HEK293 (cell line): ENCODE data around the gene AHRR.
A peak's percentile ranks its signal among the peaks of the same experiment; 100 is the strongest.

Source experiments
- CTCF ChIA-PET: fragments of 350-600 bp; formaldehyde crosslinking; extraction: SDS; loops from one replicate; lab custom pipeline; 2021; ENCODE audit warnings: antibody characterized with exemption; lab: Yijun Ruan, JAX
- POLR2A ChIA-PET: fragments of 300-600 bp; formaldehyde crosslinking; extraction: SDS; loops from one replicate; lab custom pipeline; 2020; ENCODE audit warnings: antibody characterized with exemption, inconsistent platforms; lab: Yijun Ruan, JAX
- H3K27ac ChIP-seq: fragments of 200-500 bp; sonication (Bioruptor generic); 2 replicates; pipeline ENCODE4 v1.5.1; 2014; ENCODE audit warnings: low read depth, low read length, control low read depth, inconsistent platforms; ENCODE audit errors: extremely low read depth
- H3K36me3 ChIP-seq, 2 experiments: fragments of 200-500 bp in 1 of 2; sonication (Bioruptor generic) in 1 of 2; 1 replicate in 1 of 2; 2 replicates in 1 of 2; pipeline ENCODE4 v1.5.1; 2014 to 2017; ENCODE audit warnings: inconsistent platforms in 2 of 2, low read length in 2 of 2; ENCODE audit not compliant: control insufficient read depth in 2 of 2, insufficient read depth in 1 of 2
- H3K4me1 ChIP-seq: fragments of 200-500 bp; sonication (Bioruptor generic); 2 replicates; pipeline ENCODE4 v1.5.1; 2014; ENCODE audit warnings: mild to moderate bottlenecking, low read length, inconsistent platforms; ENCODE audit not compliant: control insufficient read depth, insufficient read depth
- H3K4me3 ChIP-seq: 2 replicates; pipeline ENCODE4 v1.5.1; 2011; ENCODE audit warnings: low read depth, mild to moderate bottlenecking, control low read depth, low read length, moderate library complexity
- H3K9me3 ChIP-seq: fragments of 200-500 bp; sonication (Bioruptor generic); 2 replicates; pipeline ENCODE4 v1.5.1; 2014; ENCODE audit warnings: low read depth, low read length, inconsistent platforms; ENCODE audit not compliant: control insufficient read depth, insufficient read depth
- BCL11B ChIP-seq: fragments of 450-650 bp; formaldehyde crosslinking; IDR thresholded peaks from 2 replicates; pipeline ENCODE4 v1.5.1; 2016; ENCODE audit warnings: low read depth, missing biosample characterization, missing genetic modification characterization
- IKZF3 ChIP-seq: fragments of 450-650 bp; IDR thresholded peaks from 2 replicates; pipeline ENCODE4 v1.5.0; 2018; ENCODE audit warnings: missing biosample characterization, mild to moderate bottlenecking, missing genetic modification characterization, moderate library complexity
- KLF8 ChIP-seq: fragments of 450-650 bp; formaldehyde crosslinking; IDR thresholded peaks from 2 replicates; pipeline ENCODE4 v1.5.1; 2016; ENCODE audit warnings: missing biosample characterization, missing genetic modification characterization
- TRIM28 ChIP-seq: IDR thresholded peaks from 2 replicates; pipeline ENCODE4 v1.6.1; 2011; ENCODE audit warnings: low read length, control low read depth, borderline replicate concordance
- ZBTB21 ChIP-seq: fragments of 450-650 bp; formaldehyde crosslinking; IDR thresholded peaks from 2 replicates; pipeline ENCODE4 v1.5.1; 2017; ENCODE audit warnings: missing biosample characterization, missing genetic modification characterization
- ZIC2 ChIP-seq: fragments of 450-650 bp; formaldehyde crosslinking; IDR thresholded peaks from 2 replicates; pipeline ENCODE4 v1.5.1; 2016; ENCODE audit warnings: missing biosample characterization, missing genetic modification characterization
- ZNF184 ChIP-seq: fragments of 450-650 bp; IDR thresholded peaks from 2 replicates; pipeline ENCODE4 v1.5.1; 2018; ENCODE audit warnings: missing biosample characterization, mild to moderate bottlenecking, missing genetic modification characterization
- ZNF404 ChIP-seq: fragments of 450-650 bp; formaldehyde crosslinking; IDR thresholded peaks from 2 replicates; pipeline ENCODE4 v1.5.1; 2017; ENCODE audit warnings: missing biosample characterization, missing genetic modification characterization
- ZNF585B ChIP-seq: fragments of 450-650 bp; formaldehyde crosslinking; IDR thresholded peaks from 2 replicates; pipeline ENCODE4 v1.5.1; 2016; ENCODE audit warnings: missing biosample characterization, missing genetic modification characterization
- ZNF600 ChIP-seq: fragments of 450-650 bp; formaldehyde crosslinking; IDR thresholded peaks from 2 replicates; pipeline ENCODE4 v1.5.1; 2016; ENCODE audit warnings: missing biosample characterization, missing genetic modification characterization
- ZNF830 ChIP-seq: fragments of 450-650 bp; IDR thresholded peaks from 2 replicates; pipeline ENCODE4 v1.5.0; 2018; ENCODE audit warnings: missing biosample characterization, missing genetic modification characterization, low read depth, mild to moderate bottlenecking, moderate library complexity
- TF ChIP-seq, protein P1 (sequence below): fragments of 450-650 bp; formaldehyde crosslinking; IDR thresholded peaks from 2 replicates; pipeline ENCODE4 v1.5.1; 2016; ENCODE audit warnings: missing biosample characterization, missing genetic modification characterization, borderline replicate concordance
- TF ChIP-seq, protein P2 (sequence below): fragments of 450-650 bp; formaldehyde crosslinking; IDR thresholded peaks from 2 replicates; pipeline ENCODE4 v1.5.1; 2016; ENCODE audit warnings: missing biosample characterization, missing genetic modification characterization

The AHRR gene

DNA sequence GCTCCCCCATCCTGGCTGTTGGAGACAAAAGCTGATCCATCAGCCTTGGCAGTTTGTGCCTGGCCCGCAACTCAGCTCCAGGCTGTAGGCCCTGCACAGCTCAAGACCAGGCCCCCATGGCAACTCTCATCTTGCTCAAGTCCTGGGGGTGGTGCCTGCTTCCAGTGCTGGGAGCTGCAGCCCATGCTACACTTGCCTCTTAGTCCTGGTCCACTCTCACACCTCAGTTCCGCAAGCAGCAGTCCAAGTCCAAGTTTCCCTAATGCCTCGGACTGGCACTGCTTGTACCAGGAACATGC lies 14.2 kb downstream of the AHRR start:
- Histone ChIP-seq H3K9me3 (no peaks in the 10 kb centered on the region), H3K4me3 (no peak overlapping the region), H3K4me1 (no peaks in the 10 kb centered on the region), H3K36me3 (no peaks in the 10 kb centered on the region), H3K27ac (no peak overlapping the region)
- TF ChIP-seq ZNF184 (tag by site-specific recombination) (no peak), ZNF830 (tag by site-specific recombination) (no peak), ZBTB21 (tag by site-specific recombination) (no peak), ZNF585B (tag by site-specific recombination) (no peak), BCL11B (tag by site-specific recombination) (no peak), ZNF404 (tag by site-specific recombination) (no peak)
- TF ChIP-seq, protein P1, sequence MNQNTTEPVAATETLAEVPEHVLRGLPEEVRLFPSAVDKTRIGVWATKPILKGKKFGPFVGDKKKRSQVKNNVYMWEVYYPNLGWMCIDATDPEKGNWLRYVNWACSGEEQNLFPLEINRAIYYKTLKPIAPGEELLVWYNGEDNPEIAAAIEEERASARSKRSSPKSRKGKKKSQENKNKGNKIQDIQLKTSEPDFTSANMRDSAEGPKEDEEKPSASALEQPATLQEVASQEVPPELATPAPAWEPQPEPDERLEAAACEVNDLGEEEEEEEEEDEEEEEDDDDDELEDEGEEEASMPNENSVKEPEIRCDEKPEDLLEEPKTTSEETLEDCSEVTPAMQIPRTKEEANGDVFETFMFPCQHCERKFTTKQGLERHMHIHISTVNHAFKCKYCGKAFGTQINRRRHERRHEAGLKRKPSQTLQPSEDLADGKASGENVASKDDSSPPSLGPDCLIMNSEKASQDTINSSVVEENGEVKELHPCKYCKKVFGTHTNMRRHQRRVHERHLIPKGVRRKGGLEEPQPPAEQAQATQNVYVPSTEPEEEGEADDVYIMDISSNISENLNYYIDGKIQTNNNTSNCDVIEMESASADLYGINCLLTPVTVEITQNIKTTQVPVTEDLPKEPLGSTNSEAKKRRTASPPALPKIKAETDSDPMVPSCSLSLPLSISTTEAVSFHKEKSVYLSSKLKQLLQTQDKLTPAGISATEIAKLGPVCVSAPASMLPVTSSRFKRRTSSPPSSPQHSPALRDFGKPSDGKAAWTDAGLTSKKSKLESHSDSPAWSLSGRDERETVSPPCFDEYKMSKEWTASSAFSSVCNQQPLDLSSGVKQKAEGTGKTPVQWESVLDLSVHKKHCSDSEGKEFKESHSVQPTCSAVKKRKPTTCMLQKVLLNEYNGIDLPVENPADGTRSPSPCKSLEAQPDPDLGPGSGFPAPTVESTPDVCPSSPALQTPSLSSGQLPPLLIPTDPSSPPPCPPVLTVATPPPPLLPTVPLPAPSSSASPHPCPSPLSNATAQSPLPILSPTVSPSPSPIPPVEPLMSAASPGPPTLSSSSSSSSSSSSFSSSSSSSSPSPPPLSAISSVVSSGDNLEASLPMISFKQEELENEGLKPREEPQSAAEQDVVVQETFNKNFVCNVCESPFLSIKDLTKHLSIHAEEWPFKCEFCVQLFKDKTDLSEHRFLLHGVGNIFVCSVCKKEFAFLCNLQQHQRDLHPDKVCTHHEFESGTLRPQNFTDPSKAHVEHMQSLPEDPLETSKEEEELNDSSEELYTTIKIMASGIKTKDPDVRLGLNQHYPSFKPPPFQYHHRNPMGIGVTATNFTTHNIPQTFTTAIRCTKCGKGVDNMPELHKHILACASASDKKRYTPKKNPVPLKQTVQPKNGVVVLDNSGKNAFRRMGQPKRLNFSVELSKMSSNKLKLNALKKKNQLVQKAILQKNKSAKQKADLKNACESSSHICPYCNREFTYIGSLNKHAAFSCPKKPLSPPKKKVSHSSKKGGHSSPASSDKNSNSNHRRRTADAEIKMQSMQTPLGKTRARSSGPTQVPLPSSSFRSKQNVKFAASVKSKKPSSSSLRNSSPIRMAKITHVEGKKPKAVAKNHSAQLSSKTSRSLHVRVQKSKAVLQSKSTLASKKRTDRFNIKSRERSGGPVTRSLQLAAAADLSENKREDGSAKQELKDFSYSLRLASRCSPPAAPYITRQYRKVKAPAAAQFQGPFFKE (tag by site-specific recombination), result no peak
- ChIA-PET POLR2A (interaction anchor here (0.6 kb wide), 1 partner anchor 34 kb away, joined by 11 read pairs; no protein-coding TSS in a partner anchor), CTCF (interaction anchor here (0.5 to 1.6 kb wide), 4 partner anchors 10 to 94 kb away, joined by 3 to 5 read pairs (median 3); no protein-coding TSS in a partner anchor)

GRCh38 chr5:337563-338130 lies 16.1 kb downstream of the AHRR start:
- H3K27ac ChIP-seq, result no peak overlapping the region
- no peaks in the 10 kb centered on the region for H3K4me1 ChIP-seq
- H3K36me3 ChIP-seq, result no peaks in the 10 kb centered on the region
- TF ChIP-seq, protein P2, sequence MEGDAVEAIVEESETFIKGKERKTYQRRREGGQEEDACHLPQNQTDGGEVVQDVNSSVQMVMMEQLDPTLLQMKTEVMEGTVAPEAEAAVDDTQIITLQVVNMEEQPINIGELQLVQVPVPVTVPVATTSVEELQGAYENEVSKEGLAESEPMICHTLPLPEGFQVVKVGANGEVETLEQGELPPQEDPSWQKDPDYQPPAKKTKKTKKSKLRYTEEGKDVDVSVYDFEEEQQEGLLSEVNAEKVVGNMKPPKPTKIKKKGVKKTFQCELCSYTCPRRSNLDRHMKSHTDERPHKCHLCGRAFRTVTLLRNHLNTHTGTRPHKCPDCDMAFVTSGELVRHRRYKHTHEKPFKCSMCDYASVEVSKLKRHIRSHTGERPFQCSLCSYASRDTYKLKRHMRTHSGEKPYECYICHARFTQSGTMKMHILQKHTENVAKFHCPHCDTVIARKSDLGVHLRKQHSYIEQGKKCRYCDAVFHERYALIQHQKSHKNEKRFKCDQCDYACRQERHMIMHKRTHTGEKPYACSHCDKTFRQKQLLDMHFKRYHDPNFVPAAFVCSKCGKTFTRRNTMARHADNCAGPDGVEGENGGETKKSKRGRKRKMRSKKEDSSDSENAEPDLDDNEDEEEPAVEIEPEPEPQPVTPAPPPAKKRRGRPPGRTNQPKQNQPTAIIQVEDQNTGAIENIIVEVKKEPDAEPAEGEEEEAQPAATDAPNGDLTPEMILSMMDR (tag by site-specific recombination), result peak; percentile 57; the same call in 1 of the 2 replicates
- TF ChIP-seq TRIM28 (0 out of 2 replicates have a peak, but pooled peaks have one; percentile 33), KLF8 (tag by site-specific recombination) (no peak), ZIC2 (tag by site-specific recombination) (no peak), ZNF600 (tag by site-specific recombination) (peak; percentile 39; the same call in 1 of the 2 replicates), IKZF3 (tag by site-specific recombination) (peak; percentile 63)
- POLR2A ChIA-PET, result interaction anchor here (1.5 kb wide), 1 partner anchor 16 kb away, joined by 3 read pairs; the partner anchor contains the start of gene AHRR
- H3K9me3 ChIP-seq, result no peaks in the 10 kb centered on the region
- H3K4me3 ChIP-seq, result no peak overlapping the region
- CTCF ChIA-PET, result interaction anchor here (0.8 to 2.9 kb wide), 18 partner anchors 9 to 119 kb away, joined by 3 to 30 read pairs (median 4); partner anchors contain the start of gene AHRR
